Pancreas (tissue), 10 donors: ENCODE data around the gene SGCA. TPM values are rescaled to one million over a fixed set of nuclear protein-coding genes. Genes with fewer than 3 reads are reported as not detected.

Experiments
- ATAC-seq, 4 donors: fragments of 200-7000 bp; cut with Tn5 transposase; one replicate each; pipeline versions ENCODE4 v1.8.0 to v1.9.1; 2020; ENCODE audit warnings: mild to moderate bottlenecking in 4 of 4, moderate library complexity in 4 of 4
- DNase-seq, 6 donors: peaks; one replicate each; pipeline ENCODE4 v3.0.0-alpha.2; 2020
- FAIRE-seq: peaks from 2 replicates; lab custom pipeline; 2012; peaks lifted over from hg19 to GRCh38; lab: Jason Lieb, UNC
- H3K27ac ChIP-seq, 4 donors: fragments of 200-600 bp; sonication (generic); 1 replicate in 3 of 4; 2 replicates in 1 of 4; pipeline versions ENCODE4 v1.5.0 to v1.8.0; 2020
- H3K27me3 ChIP-seq, 4 donors: fragments of 200-600 bp; one replicate each; pipeline ENCODE4 v1.8.0; 2021
- H3K36me3 ChIP-seq, 3 donors: fragments of 200-600 bp; sonication (generic) in 1 of 3; one replicate each; pipeline versions ENCODE4 v1.5.0 to v1.8.0; 2020 to 2021
- H3K4me1 ChIP-seq, 3 donors: fragments of 200-600 bp; one replicate each; pipeline ENCODE4 v1.8.0; 2021
- H3K4me3 ChIP-seq, 4 donors: fragments of 200-600 bp; sonication (generic) in 2 of 4; one replicate each; pipeline versions ENCODE4 v1.5.0 to v1.8.0; 2020 to 2021
- H3K9me3 ChIP-seq, 4 donors: fragments of 200-600 bp; one replicate each; pipeline ENCODE4 v1.8.0; 2021
- CTCF ChIP-seq, 4 donors: fragments of 200-600 bp; sonication (generic) in 3 of 4; IDR thresholded peaks; one replicate each; pipeline versions ENCODE4 v1.5.0 to v1.8.0; 2021; ENCODE audit warnings: antibody characterized with exemption in 4 of 4
- WGBS, 2 donors: extraction: QIAGEN DNeasy Blood & Tissue Kit; methylation state at CpG; one replicate each; pipeline ENCODE4 v1.1.7; 2013; 5-methylcytosine and 5-hydroxymethylcytosine counted together
- intact Hi-C, 3 donors: fragments of 100-400 bp; cut with DNase I; formaldehyde crosslinking; loops; one replicate each; pipeline versions ENCODE4 v1.11.1 to v1.14.2; 2022
- polyA plus RNA-seq, 2 donors: library from polyadenylated mRNA; stranded (reverse); fragments of 200-250 nt; gene quantifications; one replicate each; pipeline ENCODE4 v1.2.3, GENCODE V29; 2013
- total RNA-seq, 6 donors: library from RNA; stranded (reverse); fragmentation: NEBNext Ultra II Directional in 4 of 6; extraction: Animal tissue kit (Norgen Biotek cat#: 25700) in 4 of 6; gene quantifications; one replicate each; pipeline versions ENCODE4 v1.2.1 to v1.2.4, GENCODE V29; 2021 to 2023
- donor health status: healthy with polysubstance abuse.
- donor health status: DM: no; HTN: no; CAD: no; lungs with moderate emphysema.
- donor health status: DM: no; HTN: no; CAD: no.
- donor health status: control.
- donor health status: control.
- donor health status: Bipolar disorder and iron deficiency.
- donor health status: DM: yes; HTN: yes; CAD: no.
- donor health status: DM: no; HTN: no; CAD: no.
- donor health status: DM: no; HTN: no; CAD: no.
- donor health status: DM: yes; HTN: yes; CAD: no.

The SGCA gene
- total and polyA plus RNA-seq, 8 donors, result 0.31 to 3.0 (median 1.1) TPM; not detected in 3

- H3K4me3 ChIP-seq, result no peak overlapping the region
- no peaks in the 10 kb centered on the region for H3K4me1 ChIP-seq
- no peak for TF ChIP-seq CTCF (IDR thresholded peaks at IDR 0.05)
- no peaks in the 10 kb centered on the region for H3K36me3 ChIP-seq
- H3K9me3 ChIP-seq, result no peaks in the 10 kb centered on the region
- DNase-seq (no peak), ATAC-seq (no peak), FAIRE-seq (no peak)
- intact Hi-C loops, result loop anchor here in 1 of 3 donors (10.0 kb wide), 1 partner anchor 63 kb away; the partner anchor contains the start of gene TMEM92
- no peaks in the 10 kb centered on the region for H3K27me3 ChIP-seq
- WGBS, 2 donors, result 61 to 65% methylated on average over 9 of the region's 9 CpGs
- no peak overlapping the region for H3K27ac ChIP-seq
Observed at GRCh38 chr17:50211249-50212120, 45.7 kb downstream of the SGCA start.

- Histone ChIP-seq H3K9me3 (no peaks in the 10 kb centered on the region), H3K27ac (no peak overlapping the region), H3K4me3 (no peak overlapping the region), H3K27me3 (no peaks in the 10 kb centered on the region), H3K36me3 (no peaks in the 10 kb centered on the region), H3K4me1 (no peaks in the 10 kb centered on the region)
- no peak for TF ChIP-seq CTCF (IDR thresholded peaks at IDR 0.05)
- intact Hi-C loops, result loop anchor here in 1 of 3 donors (10.0 kb wide), 1 partner anchor 63 kb away; the partner anchor contains the start of gene TMEM92
- DNase-seq (no peak), ATAC-seq (no peak), FAIRE-seq (no peak)
- WGBS, 2 donors, result 64 to 69% methylated on average over 15 of the region's 15 CpGs
Observed at GRCh38 chr17:50212121-50212843, 46.5 kb downstream of the SGCA start.

GRCh38 chr17:50213026-50214022, 47.5 kb downstream of the SGCA start:
- H3K9me3 ChIP-seq, result no peaks in the 10 kb centered on the region
- H3K27me3 ChIP-seq, result no peaks in the 10 kb centered on the region
- no peak overlapping the region for H3K27ac ChIP-seq
- intact Hi-C loops, result loop anchor here in 1 of 3 donors (10.0 kb wide), 1 partner anchor 61 kb away; the partner anchor contains the start of gene TMEM92
- no peak for ATAC-seq
- TF ChIP-seq CTCF (IDR thresholded peaks at IDR 0.05), result no peak
- no peaks in the 10 kb centered on the region for H3K36me3 ChIP-seq
- FAIRE-seq, result no peak
- WGBS, 2 donors, result 64 to 72% methylated on average over 9 of the region's 9 CpGs
- DNase-seq, result no peak
- no peaks in the 10 kb centered on the region for H3K4me1 ChIP-seq
- H3K4me3 ChIP-seq, result no peak overlapping the region

- intact Hi-C loops, result loop anchor here in 1 of 3 donors (10.0 kb wide), 1 partner anchor 60 kb away; the partner anchor contains the start of gene TMEM92
- no peak overlapping the region for H3K4me3 ChIP-seq
- ATAC-seq, result no peak
- no peaks in the 10 kb centered on the region for H3K9me3 ChIP-seq
- 68 to 77% methylated on average over 8 of the region's 8 CpGs for WGBS, 2 donors
- no peaks in the 10 kb centered on the region for H3K27me3 ChIP-seq
- no peak for FAIRE-seq
- no peaks in the 10 kb centered on the region for H3K36me3 ChIP-seq
- TF ChIP-seq CTCF (IDR thresholded peaks at IDR 0.05), result no peak
- peaks cover 0 to 4% (median 0%) of the 10 kb centered on the region in 3 donors for H3K4me1 ChIP-seq
- no peak for DNase-seq
- no peak overlapping the region for H3K27ac ChIP-seq
Observed at GRCh38 chr17:50214976-50215760, 49.4 kb downstream of the SGCA start.
